Stomach (tissue), 9 donors: Measurements from ENCODE around the gene KCNAB1. TPM values are rescaled to one million over a fixed set of nuclear protein-coding genes. Genes with fewer than 3 reads are reported as not detected.

Experiments
- DNase-seq, 2 donors: peaks; one replicate each; pipeline versions ENCODE4 v3.0.0 to v3.0.0-alpha.2; 2013 to 2019
- H3K27ac ChIP-seq, 5 donors: fragments of 200-600 bp in 4 of 5; sonication (generic) in 4 of 5; one replicate each; pipeline ENCODE4 v1.5.1; 2013 to 2019; ENCODE audit warnings: mild to moderate bottlenecking in 1 of 5, moderate library complexity in 1 of 5
- H3K27me3 ChIP-seq, 3 donors: fragments of 200-600 bp; sonication (generic); one replicate each; pipeline ENCODE4 v1.5.1; 2017 to 2019; ENCODE audit warnings: mixed run types in 1 of 3
- H3K36me3 ChIP-seq, 4 donors: fragments of 200-600 bp; sonication (generic); 1 replicate in 3 of 4; 2 replicates in 1 of 4; pipeline ENCODE4 v1.5.1; 2016 to 2019
- H3K4me1 ChIP-seq, 4 donors: fragments of 200-600 bp; sonication (generic); one replicate each; pipeline ENCODE4 v1.5.1; 2016 to 2019
- H3K4me3 ChIP-seq, 4 donors: fragments of 200-600 bp; sonication (generic) in 3 of 4; one replicate each; pipeline ENCODE4 v1.5.1; 2016 to 2019; ENCODE audit warnings: mild to moderate bottlenecking in 1 of 4
- H3K9me3 ChIP-seq, 4 donors: fragments of 200-600 bp; sonication (generic); one replicate each; pipeline ENCODE4 v1.5.1; 2016 to 2019
- EP300 ChIP-seq: sonication (generic); formaldehyde crosslinking; IDR thresholded peaks from one replicate; pipeline ENCODE4 v1.6.1; 2017; ENCODE audit warnings: antibody characterized with exemption
- POLR2A ChIP-seq, 4 donors: fragments of 450-650 bp; IDR thresholded peaks; one replicate each; pipeline ENCODE4 v1.6.1; 2016; ENCODE audit warnings: antibody characterized with exemption in 4 of 4, control low read depth in 2 of 4, mild to moderate bottlenecking in 1 of 4, moderate library complexity in 1 of 4
- POLR2AphosphoS5 ChIP-seq, 3 donors: sonication (generic); formaldehyde crosslinking; IDR thresholded peaks; one replicate each; pipeline ENCODE4 v1.6.1; 2016; ENCODE audit warnings: antibody characterized with exemption in 3 of 3
- WGBS, 5 donors: extraction: QIAGEN DNeasy Blood & Tissue Kit in 3 of 5; methylation state at CpG; one replicate each; pipeline versions ENCODE4 v1.1.5 to v1.1.7; 2013 to 2018; 5-methylcytosine and 5-hydroxymethylcytosine counted together
- intact Hi-C: fragments of 100-400 bp; cut with DNase I; formaldehyde crosslinking; loops from one replicate; pipeline ENCODE4 v1.15.1; 2023; ENCODE audit warnings: low total_unique reads
- polyA plus RNA-seq, 3 donors: library from polyadenylated mRNA; stranded (reverse); fragments of 200-250 nt; gene quantifications; one replicate each; pipeline ENCODE4 v1.2.3, GENCODE V29; 2013
- total RNA-seq, 5 donors: library from RNA; depleted of rRNA; stranded (reverse); fragments of >200 nt; gene quantifications; one replicate each; pipeline versions ENCODE4 v1.1.0 to v1.2.3, GENCODE V29; 2014 to 2016
- TF ChIP-seq, protein P1 (sequence below), 7 experiments: fragments of 450-650 bp in 4 of 7; fragments of 200-600 bp in 3 of 7; sonication (generic) in 3 of 7; IDR thresholded peaks; one replicate each; pipeline ENCODE4 v1.5.1; 2016 to 2019; ENCODE audit warnings: antibody characterized with exemption in 7 of 7, control low read depth in 2 of 7, mild to moderate bottlenecking in 1 of 7
- donor health status: healthy with polysubstance abuse.
- donor health status: Bipolar disorder and iron deficiency.
- donor health status: healthy.

Gene KCNAB1
- total and polyA plus RNA-seq, 8 donors, result 0.12 to 3.8 (median 0.29) TPM; not detected in 2

DNA sequence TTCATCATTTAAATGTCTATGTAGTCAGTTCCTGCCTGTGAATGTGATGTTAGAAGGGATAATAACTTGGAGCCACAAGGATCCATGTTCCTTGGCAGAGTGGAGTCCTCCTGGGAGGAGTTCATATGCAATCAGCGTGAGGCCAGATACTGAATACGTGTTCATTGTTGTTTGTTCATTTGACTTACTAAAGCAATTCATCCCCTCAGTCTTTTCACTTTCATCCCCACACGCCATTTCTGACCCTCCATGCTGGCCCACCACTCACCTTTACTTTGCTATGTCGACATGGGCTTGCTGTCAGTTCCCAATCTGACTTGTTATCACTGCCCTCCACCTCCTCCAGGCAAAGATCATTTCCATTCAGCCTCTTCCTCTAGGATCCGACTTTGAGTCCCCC is 342.7 kb downstream of the KCNAB1 start:
- 70 to 81% (median 76%) methylated on average over 5 of the region's 5 CpGs for WGBS, 5 donors
- H3K27ac ChIP-seq, result no peak overlapping the region
- peaks cover 0 to 28% (median 3%) of the 10 kb centered on the region in 4 donors for H3K4me1 ChIP-seq
- no peak overlapping the region for H3K4me3 ChIP-seq
- TF ChIP-seq POLR2AphosphoS5 (IDR thresholded peaks at IDR 0.05) (no peak), POLR2A (IDR thresholded peaks at IDR 0.05) (no peak), EP300 (no peak)
- TF ChIP-seq, protein P1, sequence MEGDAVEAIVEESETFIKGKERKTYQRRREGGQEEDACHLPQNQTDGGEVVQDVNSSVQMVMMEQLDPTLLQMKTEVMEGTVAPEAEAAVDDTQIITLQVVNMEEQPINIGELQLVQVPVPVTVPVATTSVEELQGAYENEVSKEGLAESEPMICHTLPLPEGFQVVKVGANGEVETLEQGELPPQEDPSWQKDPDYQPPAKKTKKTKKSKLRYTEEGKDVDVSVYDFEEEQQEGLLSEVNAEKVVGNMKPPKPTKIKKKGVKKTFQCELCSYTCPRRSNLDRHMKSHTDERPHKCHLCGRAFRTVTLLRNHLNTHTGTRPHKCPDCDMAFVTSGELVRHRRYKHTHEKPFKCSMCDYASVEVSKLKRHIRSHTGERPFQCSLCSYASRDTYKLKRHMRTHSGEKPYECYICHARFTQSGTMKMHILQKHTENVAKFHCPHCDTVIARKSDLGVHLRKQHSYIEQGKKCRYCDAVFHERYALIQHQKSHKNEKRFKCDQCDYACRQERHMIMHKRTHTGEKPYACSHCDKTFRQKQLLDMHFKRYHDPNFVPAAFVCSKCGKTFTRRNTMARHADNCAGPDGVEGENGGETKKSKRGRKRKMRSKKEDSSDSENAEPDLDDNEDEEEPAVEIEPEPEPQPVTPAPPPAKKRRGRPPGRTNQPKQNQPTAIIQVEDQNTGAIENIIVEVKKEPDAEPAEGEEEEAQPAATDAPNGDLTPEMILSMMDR (IDR thresholded peaks at IDR 0.05), result no peak
- H3K36me3 ChIP-seq, result no peaks in the 10 kb centered on the region
- DNase-seq, result no peak
- no peaks in the 10 kb centered on the region for H3K27me3 ChIP-seq
- H3K9me3 ChIP-seq, result no peaks in the 10 kb centered on the region
- intact Hi-C loops, result no loop called here

DNA sequence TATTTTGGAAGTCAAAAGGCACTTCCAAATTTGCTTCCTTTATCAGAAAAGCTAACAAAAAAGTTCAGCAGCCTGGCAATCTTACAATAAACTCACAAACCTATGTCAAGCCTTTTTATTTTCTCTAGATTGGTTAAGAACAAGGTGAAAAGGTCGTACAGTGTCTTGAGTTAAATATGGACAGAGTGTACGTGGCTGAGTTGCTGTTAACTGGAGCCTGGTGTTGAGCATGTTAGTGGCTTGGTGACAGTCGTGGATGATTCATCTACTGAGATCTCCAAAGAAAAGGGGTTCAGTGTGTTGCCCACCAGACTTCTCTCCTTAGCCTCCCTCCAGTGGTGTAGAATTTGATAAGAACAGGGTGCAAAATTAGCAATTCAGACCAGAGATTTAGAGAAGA is 344.8 kb downstream of the KCNAB1 start:
- Histone ChIP-seq H3K4me3 (no peak overlapping the region), H3K27me3 (no peaks in the 10 kb centered on the region), H3K27ac (no peak overlapping the region), H3K4me1 (peaks cover 0 to 14% (median 6%) of the 10 kb centered on the region in 4 donors), H3K36me3 (no peaks in the 10 kb centered on the region), H3K9me3 (no peaks in the 10 kb centered on the region)
- intact Hi-C loops, result no loop called here
- DNase-seq, result no peak
- TF ChIP-seq POLR2A (IDR thresholded peaks at IDR 0.05) (no peak), EP300 (no peak), POLR2AphosphoS5 (IDR thresholded peaks at IDR 0.05) (no peak)
- TF ChIP-seq, protein P1 (IDR thresholded peaks at IDR 0.05), result no peak
- 19 to 48% (median 30%) methylated on average over 3 of the region's 3 CpGs for WGBS, 5 donors

DNA sequence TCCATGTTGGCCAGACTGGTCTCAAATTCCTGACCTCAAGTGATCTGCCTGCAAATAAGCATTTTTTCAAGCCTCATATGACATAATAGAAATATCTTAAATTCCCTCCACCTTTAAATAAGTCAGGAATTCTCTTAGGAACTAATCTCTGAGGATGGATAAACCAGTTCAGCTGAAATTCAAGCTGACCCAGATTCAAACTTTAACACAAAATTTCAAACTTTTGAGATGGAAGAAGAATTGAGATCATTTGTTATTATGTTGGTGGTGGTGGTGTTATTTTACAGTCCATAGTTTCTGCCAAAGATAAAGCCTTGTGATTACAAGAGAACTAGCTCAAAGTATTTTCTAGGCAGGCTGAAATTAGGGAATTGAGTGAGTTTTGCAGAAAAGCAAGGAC is 349.1 kb downstream of the KCNAB1 start:
- no peak for DNase-seq
- intact Hi-C loops, result no loop called here
- Histone ChIP-seq H3K4me3 (no peak overlapping the region), H3K4me1 (peaks cover 0 to 21% (median 7%) of the 10 kb centered on the region in 4 donors), H3K27ac (no peak overlapping the region), H3K27me3 (no peaks in the 10 kb centered on the region), H3K36me3 (no peaks in the 10 kb centered on the region), H3K9me3 (no peaks in the 10 kb centered on the region)
- TF ChIP-seq POLR2AphosphoS5 (IDR thresholded peaks at IDR 0.05), result no peak
- no peak for TF ChIP-seq POLR2A (IDR thresholded peaks at IDR 0.05)
- no peak for TF ChIP-seq EP300
- TF ChIP-seq, protein P1 (IDR thresholded peaks at IDR 0.05), result no peak

DNA sequence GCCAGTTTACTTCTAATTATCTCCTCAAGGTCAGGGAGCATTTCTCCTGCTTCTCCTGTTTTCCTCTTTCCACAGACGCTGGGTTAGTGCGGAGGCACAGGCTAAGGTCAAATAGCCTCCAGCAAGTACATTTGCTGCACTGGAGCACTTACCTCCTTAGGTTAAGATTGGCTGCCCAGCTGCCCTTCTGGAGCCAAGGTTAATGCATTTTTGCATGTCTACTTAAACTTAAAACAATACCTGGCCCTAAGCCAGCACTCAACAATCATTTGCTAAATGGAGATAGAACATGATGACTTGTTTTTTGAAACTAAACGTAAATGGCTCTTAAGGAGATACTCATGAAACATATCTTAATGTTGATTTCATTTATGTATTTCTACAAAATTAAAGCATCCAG is 351.1 kb downstream of the KCNAB1 start:
- Histone ChIP-seq H3K4me1 (peaks cover 0 to 21% (median 2%) of the 10 kb centered on the region in 4 donors), H3K9me3 (no peaks in the 10 kb centered on the region), H3K4me3 (no peak overlapping the region), H3K36me3 (no peaks in the 10 kb centered on the region), H3K27me3 (no peaks in the 10 kb centered on the region), H3K27ac (no peak overlapping the region)
- TF ChIP-seq POLR2A (IDR thresholded peaks at IDR 0.05) (no peak), EP300 (no peak), POLR2AphosphoS5 (IDR thresholded peaks at IDR 0.05) (no peak)
- TF ChIP-seq, protein P1 (IDR thresholded peaks at IDR 0.05), result no peak
- WGBS, 5 donors, result 20 to 53% (median 25%) methylated on average over 3 of the region's 3 CpGs
- peak in 1 of 2 donors; percentile 62 for DNase-seq
- intact Hi-C loops, result no loop called here
